ENCODE measurements around the gene CACFD1.

GRCh38 chr9:133510926-133511505 lies 51.2 kb downstream of the CACFD1 start:
- TF ChIP-seq EZH2phosphoT487 (IDR thresholded peaks at IDR 0.05; ENCODE audit: borderline replicate concordance, low read length), result no peak
- no peak for TF ChIP-seq CTCF (IDR thresholded peaks at IDR 0.05; ENCODE audit: low read depth, low read length, poor library complexity, severe bottlenecking)

All from DOHH2 (cell line).